ENCODE data around the gene TOP2A. TPM values are rescaled to one million over a fixed set of nuclear protein-coding genes. Genes with fewer than 3 reads are reported as not detected.
"Not testable (repeated sequence)": the region's sequence is repeated elsewhere in the genome, so short reads cannot be mapped to it uniquely, and the experiment has no call there.

Gene TOP2A
- total RNA-seq, 8 experiments from 2014 or later, result 0.36 to 222 (median 9.0) TPM

DNA sequence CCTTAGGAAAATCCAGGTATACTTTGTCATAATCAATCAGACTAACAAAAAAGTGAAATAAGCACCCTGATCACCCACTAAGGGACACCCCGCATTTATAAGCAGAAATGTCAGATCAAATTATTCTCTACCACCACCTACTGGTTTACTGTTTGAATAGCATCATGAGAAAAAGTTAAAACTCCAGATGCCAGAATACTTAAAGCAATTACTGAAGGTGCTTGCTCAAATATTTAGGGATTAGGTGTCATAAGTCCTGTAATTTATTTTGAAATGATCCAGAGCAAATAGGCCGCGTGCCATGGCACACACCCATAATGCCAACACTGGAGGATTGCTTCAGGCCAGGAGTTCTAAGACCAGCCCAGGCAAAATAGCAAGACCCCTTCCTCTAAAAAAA, 2.3 kb downstream of the TOP2A start:
- Histone ChIP-seq H3K27ac (no peak overlapping the region), H3K4me1 (replicated peaks in 1 of 2) (peaks cover 3% of the 10 kb centered on the region in 2 donors), H3K4me3 (no peak overlapping the region)
- ATAC-seq (replicated peaks in 6 of 8), result no peak
- WGBS, 10 experiments, result 13 to 80% (median 65%) methylated on average over 1 to 3 of the region's 3 CpGs; no CpG with 5 or more reads in 1 of the 10 experiments
- in situ Hi-C loops (cut with MboI; ENCODE audit: low pct_unique_long_range_greater_than_20kb in 2 of 9, low sequenced_read_pairs in 9 of 9, unreplicated experiment in 9 of 9), result no loop called here

DNA sequence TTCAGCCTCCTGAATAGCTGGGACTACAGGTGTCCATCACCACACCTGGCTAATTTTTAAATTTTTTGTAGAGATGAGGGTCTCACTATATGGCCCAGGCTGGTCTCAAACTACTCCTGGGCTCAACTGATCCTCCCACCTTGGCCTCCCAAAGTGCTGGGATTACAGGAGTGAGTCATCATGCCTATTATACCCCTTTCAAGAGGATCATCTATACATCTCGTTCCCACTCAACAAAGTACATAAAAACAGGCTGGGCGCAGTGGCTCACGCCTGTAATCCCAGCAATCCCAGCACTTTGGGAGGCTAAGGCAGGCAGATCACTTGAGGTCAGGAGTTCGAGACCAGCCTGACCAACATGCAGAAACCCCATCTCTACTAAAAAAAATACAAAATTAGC, 3.4 kb downstream of the TOP2A start:
- in situ Hi-C loops (cut with MboI; ENCODE audit: low pct_unique_long_range_greater_than_20kb in 2 of 9, low sequenced_read_pairs in 9 of 9, unreplicated experiment in 9 of 9); H3K27ac ChIP-seq; ATAC-seq (replicated peaks in 6 of 8); H3K4me3 ChIP-seq; H3K4me1 ChIP-seq (replicated peaks in 1 of 2): not testable (repeated sequence)
- 89 to 100% (median 100%) methylated on average over 1 to 4 of the region's 4 CpGs; no CpG with 5 or more reads in 5 of the 10 experiments for WGBS, 10 experiments

DNA sequence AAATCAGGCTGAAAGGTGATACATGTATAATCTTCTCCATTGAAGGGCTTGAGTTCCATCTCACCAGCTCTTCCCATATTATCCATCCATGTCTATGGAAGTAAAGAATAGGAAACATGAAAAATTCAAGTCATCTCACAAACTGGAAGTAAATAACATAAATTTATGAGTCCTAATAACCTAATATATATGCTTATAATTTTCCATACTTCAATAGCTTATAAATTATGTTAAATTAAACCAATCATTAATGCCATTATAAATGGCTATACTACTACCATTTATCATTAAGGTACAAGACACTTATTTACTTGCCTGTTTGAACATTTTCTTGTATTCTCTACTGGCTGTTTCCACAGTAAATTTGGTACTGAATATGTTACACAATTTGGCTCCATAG, 4.8 kb downstream of the TOP2A start:
- Histone ChIP-seq H3K4me3 (no peak overlapping the region), H3K27ac (no peak overlapping the region), H3K4me1 (replicated peaks in 1 of 2) (peaks cover 0 to 3% of the 10 kb centered on the region in 2 donors)
- in situ Hi-C loops (cut with MboI; ENCODE audit: low pct_unique_long_range_greater_than_20kb in 2 of 9, low sequenced_read_pairs in 9 of 9, unreplicated experiment in 9 of 9), result no loop called here
- ATAC-seq (replicated peaks in 6 of 8), result no peak

DNA sequence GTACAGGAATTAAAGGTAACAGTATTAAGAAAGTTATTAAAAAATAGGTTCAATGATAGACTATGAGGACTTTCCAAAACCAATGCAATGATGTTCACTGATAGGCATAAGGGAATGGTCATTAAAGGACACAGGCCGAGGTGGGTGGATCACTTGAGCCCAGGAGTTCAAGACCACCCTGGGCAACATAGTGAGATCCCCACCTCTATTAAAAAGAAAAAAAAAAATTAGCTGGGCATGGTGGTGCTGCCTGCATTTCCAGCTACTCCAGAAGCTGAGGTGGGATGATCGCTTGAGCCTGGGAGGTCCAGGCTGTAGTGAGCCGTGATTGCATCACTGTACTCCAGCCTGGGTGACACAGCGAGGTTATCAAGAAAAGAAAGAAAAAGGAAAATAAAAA, 5.9 kb downstream of the TOP2A start:
- Histone ChIP-seq H3K4me1 (replicated peaks in 1 of 2) (peaks cover 0 to under 1% of the 10 kb centered on the region in 2 donors), H3K4me3 (no peak overlapping the region), H3K27ac (no peak overlapping the region)
- ATAC-seq (replicated peaks in 6 of 8), result no peak
- in situ Hi-C loops (cut with MboI; ENCODE audit: low pct_unique_long_range_greater_than_20kb in 2 of 9, low sequenced_read_pairs in 9 of 9, unreplicated experiment in 9 of 9), result no loop called here
- 60 to 100% (median 100%) methylated on average over 1 to 4 of the region's 4 CpGs; no CpG with 5 or more reads in 1 of the 10 experiments for WGBS, 10 experiments

DNA sequence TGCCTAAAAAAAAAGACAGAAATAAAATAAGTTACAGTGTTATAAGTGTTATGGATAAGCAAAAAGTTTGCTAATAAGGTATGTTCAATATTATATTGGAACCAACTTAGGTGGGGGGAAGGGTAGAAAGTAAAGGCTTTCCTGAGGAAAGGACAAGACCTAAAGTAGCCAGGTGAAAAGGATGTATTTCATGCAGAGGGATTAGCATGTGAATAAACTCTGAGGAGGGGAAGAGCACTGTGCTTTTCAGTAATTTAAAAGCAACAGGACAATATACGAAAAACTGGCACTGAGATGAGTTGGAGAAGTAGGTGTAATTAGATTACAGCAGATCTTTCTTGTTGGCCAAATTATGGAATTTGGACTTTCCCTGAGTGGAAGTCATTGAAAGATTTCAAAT, 7.6 kb downstream of the TOP2A start:
- H3K4me1 ChIP-seq (replicated peaks in 1 of 2), result no peaks in the 10 kb centered on the region
- H3K27ac ChIP-seq, result no peak overlapping the region
- ATAC-seq (replicated peaks in 6 of 8), result no peak
- 57 to 100% (median 78%) methylated on average over 1 of the region's 1 CpG; no CpG with 5 or more reads in 3 of the 10 experiments for WGBS, 10 experiments
- in situ Hi-C loops (cut with MboI; ENCODE audit: low pct_unique_long_range_greater_than_20kb in 2 of 9, low sequenced_read_pairs in 9 of 9, unreplicated experiment in 9 of 9), result no loop called here
- H3K4me3 ChIP-seq, result no peak overlapping the region

DNA sequence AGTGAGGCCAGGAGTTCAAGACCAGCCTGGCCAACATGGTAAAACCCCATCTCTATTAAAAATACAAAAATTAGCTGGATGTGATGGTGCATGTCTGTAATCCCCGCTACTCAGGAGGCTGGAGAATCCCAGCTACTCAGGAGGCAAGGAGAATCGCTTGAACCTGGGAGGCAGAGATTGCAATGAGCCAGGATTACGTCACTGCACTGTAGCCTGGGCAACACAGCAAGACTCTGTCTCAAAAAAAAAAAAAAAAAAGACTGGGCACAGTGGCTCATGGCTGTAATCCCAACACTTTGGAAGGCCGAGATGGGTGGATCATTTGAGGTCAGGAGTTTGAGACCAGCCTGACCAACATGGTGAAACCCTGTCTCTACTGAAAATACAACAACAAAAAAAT, 8.2 kb downstream of the TOP2A start:
- H3K4me1 ChIP-seq (replicated peaks in 1 of 2); H3K4me3 ChIP-seq; H3K27ac ChIP-seq; in situ Hi-C loops (cut with MboI; ENCODE audit: low pct_unique_long_range_greater_than_20kb in 2 of 9, low sequenced_read_pairs in 9 of 9, unreplicated experiment in 9 of 9); ATAC-seq (replicated peaks in 6 of 8): not testable (repeated sequence)
- 75 to 100% (median 100%) methylated on average over 1 to 2 of the region's 4 CpGs; no CpG with 5 or more reads in 3 of the 10 experiments for WGBS, 10 experiments

DNA sequence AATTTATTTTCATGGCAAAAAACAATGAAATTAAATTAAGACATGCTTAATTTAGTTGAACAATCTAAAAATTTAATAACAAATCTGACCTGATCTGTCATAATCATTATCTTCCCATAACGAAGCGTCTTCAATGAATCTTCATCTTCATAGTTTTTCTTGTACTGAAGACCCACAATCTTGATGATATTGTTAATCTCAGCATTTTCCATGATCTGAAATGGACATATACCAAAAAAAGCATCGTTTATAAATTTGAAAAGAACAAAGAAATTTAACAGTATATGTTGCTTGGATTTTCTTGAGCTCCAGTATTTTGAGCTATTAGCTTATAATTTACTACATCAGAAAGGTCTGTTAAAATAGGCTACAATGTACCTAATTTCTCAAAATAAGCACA, 10.2 kb downstream of the TOP2A start:
- Histone ChIP-seq H3K4me1 (replicated peaks in 1 of 2) (no peaks in the 10 kb centered on the region), H3K4me3 (no peak overlapping the region), H3K27ac (no peak overlapping the region)
- no peak for ATAC-seq (replicated peaks in 6 of 8)
- 83 to 100% (median 97%) methylated on average over 1 to 3 of the region's 3 CpGs; no CpG with 5 or more reads in 1 of the 10 experiments for WGBS, 10 experiments
- in situ Hi-C loops (cut with MboI; ENCODE audit: low pct_unique_long_range_greater_than_20kb in 2 of 9, low sequenced_read_pairs in 9 of 9, unreplicated experiment in 9 of 9), result no loop called here

DNA sequence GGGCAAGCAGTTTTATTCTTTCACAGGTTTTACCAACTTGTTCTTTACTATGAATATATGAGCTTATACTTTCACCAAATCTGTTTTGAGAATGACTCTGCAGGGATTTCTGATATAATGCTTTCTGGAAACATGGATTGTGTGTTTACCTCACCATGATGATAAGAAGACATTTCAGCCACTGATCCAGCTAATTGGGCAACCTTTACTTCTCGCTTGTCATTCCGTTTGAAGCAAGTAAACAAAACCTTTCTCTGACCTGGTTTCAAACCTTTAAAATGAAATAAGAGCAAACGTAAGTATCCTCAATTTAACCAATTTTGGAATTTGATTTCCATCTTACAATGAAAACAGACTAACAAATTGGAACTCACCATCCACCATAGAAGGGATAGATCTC, 13.7 kb downstream of the TOP2A start:
- ATAC-seq (replicated peaks in 6 of 8), result no peak
- no peak overlapping the region for H3K27ac ChIP-seq
- WGBS, 10 experiments, result 91 to 100% (median 100%) methylated on average over 1 to 3 of the region's 3 CpGs; no CpG with 5 or more reads in 1 of the 10 experiments
- in situ Hi-C loops (cut with MboI; ENCODE audit: low pct_unique_long_range_greater_than_20kb in 2 of 9, low sequenced_read_pairs in 9 of 9, unreplicated experiment in 9 of 9), result no loop called here
- no peak overlapping the region for H3K4me3 ChIP-seq
- no peaks in the 10 kb centered on the region for H3K4me1 ChIP-seq (replicated peaks in 1 of 2)

DNA sequence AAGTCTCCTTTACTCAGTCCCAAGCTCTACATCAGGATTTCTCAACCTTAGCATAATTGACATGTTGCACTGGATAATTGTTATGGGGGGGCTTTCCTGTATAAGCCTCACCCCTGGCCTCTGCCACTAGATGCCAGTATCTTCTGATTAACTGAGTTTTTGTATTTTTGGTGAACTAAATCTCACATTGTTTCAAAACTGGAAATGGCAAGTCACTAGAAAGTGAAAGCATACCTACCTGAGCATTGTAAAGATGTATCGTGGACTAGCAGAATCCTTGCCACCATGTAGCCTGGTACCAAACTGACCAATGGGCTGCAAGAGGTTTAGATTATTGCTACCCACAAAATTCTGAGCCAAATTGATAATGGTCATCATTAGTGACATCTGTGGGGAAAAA, 15.0 kb downstream of the TOP2A start:
- no peak for ATAC-seq (replicated peaks in 6 of 8)
- Histone ChIP-seq H3K4me3 (no peak overlapping the region), H3K4me1 (replicated peaks in 1 of 2) (no peaks in the 10 kb centered on the region), H3K27ac (no peak overlapping the region)
- 75 to 100% (median 100%) methylated on average over 1 of the region's 1 CpG; no CpG with 5 or more reads in 3 of the 10 experiments for WGBS, 10 experiments
- in situ Hi-C loops (cut with MboI; ENCODE audit: low pct_unique_long_range_greater_than_20kb in 2 of 9, low sequenced_read_pairs in 9 of 9, unreplicated experiment in 9 of 9), result no loop called here

DNA sequence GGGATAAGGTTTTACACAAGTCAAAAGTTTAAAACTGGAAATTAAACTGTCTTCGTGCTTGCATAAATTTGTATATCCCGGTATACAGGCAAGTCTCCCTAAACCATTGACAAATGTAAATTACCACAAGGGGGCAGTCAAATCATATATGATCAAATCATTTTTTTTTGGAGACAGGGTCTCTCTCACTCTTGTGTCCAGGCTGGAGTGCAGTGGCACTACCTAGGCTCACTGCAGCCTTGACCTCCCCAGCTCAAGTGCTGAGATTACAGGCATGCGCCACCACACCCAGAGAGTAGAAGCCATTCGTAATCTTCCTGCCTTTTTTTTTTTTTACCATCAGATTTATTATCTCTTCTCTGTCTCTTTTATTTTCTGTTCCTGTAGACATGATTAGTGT, 18.5 kb downstream of the TOP2A start:
- WGBS, 10 experiments, result 10 to 100% (median 83%) methylated on average over 1 to 4 of the region's 4 CpGs

DNA sequence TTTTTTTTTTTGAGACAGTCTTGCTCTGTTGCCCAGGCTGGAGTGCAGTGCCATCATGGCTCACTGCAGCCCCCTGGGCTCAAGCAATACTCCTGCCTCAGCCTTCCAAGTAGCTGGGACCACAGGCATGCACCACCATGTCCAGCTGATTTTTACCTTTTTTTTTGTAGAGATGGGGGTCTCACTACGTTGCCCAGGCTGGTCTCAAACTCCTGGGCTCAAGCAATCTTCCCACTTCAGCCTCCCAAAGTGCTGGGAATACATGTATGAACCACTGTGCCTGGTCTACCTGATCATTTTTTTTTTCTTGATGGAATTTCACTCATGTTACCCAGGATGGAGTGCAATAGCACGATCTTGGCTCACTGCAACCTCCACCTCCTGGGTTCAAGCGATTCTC, 31.1 kb downstream of the TOP2A start:
- H3K27ac ChIP-seq; ATAC-seq (replicated peaks in 6 of 8); H3K4me1 ChIP-seq (replicated peaks in 1 of 2); in situ Hi-C loops (cut with MboI; ENCODE audit: low pct_unique_long_range_greater_than_20kb in 2 of 9, low sequenced_read_pairs in 9 of 9, unreplicated experiment in 9 of 9); H3K4me3 ChIP-seq: not testable (repeated sequence)
- 78 to 100% (median 100%) methylated on average over 1 to 2 of the region's 3 CpGs; no CpG with 5 or more reads in 5 of the 10 experiments for WGBS, 10 experiments

More for the DNA sequence above, 18.5 kb downstream of the TOP2A start:
- peak; percentile 49 to 76 (median 61) for ATAC-seq (replicated peaks in 6 of 8)
- H3K27ac ChIP-seq, result no peak overlapping the region
- no peak overlapping the region for H3K4me3 ChIP-seq
- in situ Hi-C loops (cut with MboI; ENCODE audit: low pct_unique_long_range_greater_than_20kb in 2 of 9, low sequenced_read_pairs in 9 of 9, unreplicated experiment in 9 of 9), result no loop called here
- no peaks in the 10 kb centered on the region for H3K4me1 ChIP-seq (replicated peaks in 1 of 2)

DNA sequence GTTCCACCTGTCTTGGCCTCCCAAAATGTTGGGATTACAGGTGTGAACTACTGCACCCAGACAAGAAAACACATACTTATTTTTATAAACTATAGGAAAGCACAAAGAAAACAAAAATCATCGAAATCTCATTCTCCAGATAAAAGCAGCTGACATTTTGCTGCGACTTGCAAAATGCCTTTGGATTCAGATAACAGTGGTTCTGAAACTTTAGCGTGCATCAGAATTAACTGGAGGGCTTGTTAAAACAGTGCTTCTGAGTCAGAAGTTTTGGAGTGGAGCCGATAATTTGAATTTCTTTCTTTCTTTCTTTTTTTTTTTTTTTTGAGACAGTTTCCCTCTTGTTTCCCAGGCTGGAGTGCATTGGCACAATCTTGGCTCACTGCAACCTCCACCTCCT, 35.4 kb downstream of the TOP2A start:
- Histone ChIP-seq H3K4me3 (no peak overlapping the region), H3K4me1 (replicated peaks in 1 of 2) (no peaks in the 10 kb centered on the region), H3K27ac (no peak overlapping the region)
- in situ Hi-C loops (cut with MboI; ENCODE audit: low pct_unique_long_range_greater_than_20kb in 2 of 9, low sequenced_read_pairs in 9 of 9, unreplicated experiment in 9 of 9), result no loop called here
- WGBS, 10 experiments, result 70 to 100% (median 90%) methylated on average over 2 to 4 of the region's 4 CpGs; no CpG with 5 or more reads in 2 of the 10 experiments
- ATAC-seq (replicated peaks in 6 of 8), result no peak

DNA sequence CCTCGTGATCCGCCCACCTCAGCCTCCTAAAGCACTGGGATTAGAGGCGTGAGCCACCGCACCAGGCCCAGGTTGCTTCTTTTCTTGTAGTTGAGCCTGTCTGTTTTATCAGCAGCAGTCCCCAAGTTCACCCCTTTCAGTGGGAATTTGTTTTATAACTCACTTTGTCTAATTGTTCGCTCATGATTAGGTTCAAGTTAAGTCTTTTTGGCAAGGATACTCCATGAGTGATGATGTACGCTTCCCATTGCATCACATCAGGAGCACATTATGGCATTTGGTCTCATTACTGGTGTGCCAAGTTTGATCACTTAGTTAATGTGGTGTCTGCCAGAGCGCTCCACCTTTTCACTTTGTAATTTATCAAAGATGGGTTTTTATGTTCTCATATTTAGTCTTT, 38.7 kb downstream of the TOP2A start:
- H3K4me3 ChIP-seq, result no peak overlapping the region
- H3K27ac ChIP-seq, result no peak overlapping the region
- ATAC-seq (replicated peaks in 6 of 8), result no peak
- in situ Hi-C loops (cut with MboI; ENCODE audit: low pct_unique_long_range_greater_than_20kb in 2 of 9, low sequenced_read_pairs in 9 of 9, unreplicated experiment in 9 of 9), result no loop called here
- H3K4me1 ChIP-seq (replicated peaks in 1 of 2), result peaks cover 0 to 4% of the 10 kb centered on the region in 2 donors
- 60 to 97% (median 87%) methylated on average over 1 to 7 of the region's 7 CpGs; no CpG with 5 or more reads in 1 of the 10 experiments for WGBS, 10 experiments

DNA sequence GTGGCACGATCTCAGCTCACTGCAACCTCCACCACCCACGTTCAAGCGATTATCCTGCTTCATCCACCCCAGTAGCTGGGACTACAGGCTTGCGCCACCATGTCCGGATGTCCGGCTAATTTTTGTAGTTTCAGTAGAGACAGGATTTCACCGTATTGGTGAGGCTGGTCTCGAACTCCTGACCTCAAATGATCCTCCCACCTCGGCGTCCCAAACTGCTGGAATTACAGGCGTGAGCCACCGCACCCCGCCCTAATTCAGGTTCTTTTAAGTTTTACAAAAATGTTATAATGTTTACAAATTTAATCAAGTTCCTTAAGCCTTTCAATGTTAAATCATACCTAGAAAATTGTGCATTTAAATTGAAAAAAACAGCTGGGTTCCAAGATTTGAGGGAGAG, 39.9 kb downstream of the TOP2A start:
- in situ Hi-C loops (cut with MboI; ENCODE audit: low pct_unique_long_range_greater_than_20kb in 2 of 9, low sequenced_read_pairs in 9 of 9, unreplicated experiment in 9 of 9), result no loop called here
- H3K27ac ChIP-seq, result no peak overlapping the region
- no peak for ATAC-seq (replicated peaks in 6 of 8)
- WGBS, 10 experiments, result 49 to 100% (median 89%) methylated on average over 1 to 13 of the region's 13 CpGs
- no peak overlapping the region for H3K4me3 ChIP-seq
- peaks cover 0 to 4% of the 10 kb centered on the region in 2 donors for H3K4me1 ChIP-seq (replicated peaks in 1 of 2)

Measured in motor neuron (in vitro differentiated cells).